Measurements from ENCODE around the gene FEZ2.

FEZ2 gene

DNA sequence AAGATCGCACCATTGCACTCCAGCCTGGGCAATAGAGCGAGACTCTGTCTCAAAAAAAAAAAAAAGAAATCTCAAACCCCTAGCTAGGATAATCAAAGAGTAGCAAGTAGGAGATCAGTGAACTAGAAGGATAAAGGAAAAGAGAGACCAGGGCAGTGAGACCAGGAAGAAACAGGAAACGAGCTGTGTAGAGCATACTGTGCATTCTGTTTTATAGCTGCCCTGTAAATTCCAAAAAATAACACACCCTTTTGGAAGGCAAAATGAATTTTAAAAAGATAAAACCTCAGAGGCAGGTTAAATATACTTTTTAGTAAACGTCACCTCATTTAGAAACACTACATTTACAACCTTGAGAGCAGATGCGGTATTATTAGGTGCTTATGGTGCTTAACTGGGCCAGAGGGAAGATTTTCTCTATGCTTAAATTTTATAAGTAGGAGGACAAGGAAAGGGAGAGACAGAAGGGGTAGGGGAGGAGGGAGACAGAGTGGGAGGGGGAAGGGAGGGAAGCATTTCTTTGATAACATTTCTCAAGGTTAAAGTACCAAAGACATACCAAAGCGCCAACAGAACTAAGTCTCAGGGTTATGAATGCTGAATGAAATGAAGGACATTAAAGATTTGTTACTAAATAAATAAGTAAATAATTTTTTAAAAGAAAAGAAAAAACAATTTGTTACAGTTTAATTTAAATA lies 30.1 kb downstream of the FEZ2 start:
- H3K4me2 ChIP-seq = no peak overlapping the region
- no peak overlapping the region for H2AFZ ChIP-seq (ENCODE audit: low read depth)
- peaks cover 13% of the 10 kb centered on the region for H3K4me1 ChIP-seq (ENCODE audit: low read depth, poor library complexity, severe bottlenecking)
- H4K20me1 ChIP-seq (ENCODE audit: insufficient read depth) = no peaks in the 10 kb centered on the region
- no peak overlapping the region for H3K4me3 ChIP-seq (IDR thresholded peaks at IDR 0.05; ENCODE audit: insufficient read depth, low read depth, low read length)
- TF ChIP-seq CTCF (conservative IDR thresholded peaks at IDR 0.05; ENCODE audit: low read depth, low read length) = no peak
- no peaks in the 10 kb centered on the region for H3K79me2 ChIP-seq (ENCODE audit: insufficient read depth, low read depth)
- no peak overlapping the region for H3K27ac ChIP-seq
- H3K27me3 ChIP-seq (ENCODE audit: insufficient read depth, low read depth) = no peaks in the 10 kb centered on the region
- H3K9ac ChIP-seq = no peak overlapping the region
- no peaks in the 10 kb centered on the region for H3K36me3 ChIP-seq (ENCODE audit: insufficient read depth)

GRCh38 chr2:36566887-36567286 lies 31.1 kb downstream of the FEZ2 start:
- Histone ChIP-seq H3K79me2 (ENCODE audit: insufficient read depth, low read depth) (no peaks in the 10 kb centered on the region), H3K4me1 (ENCODE audit: low read depth, poor library complexity, severe bottlenecking) (peaks cover 19% of the 10 kb centered on the region), H3K9ac (no peak overlapping the region), H3K27ac (no peak overlapping the region), H3K27me3 (ENCODE audit: insufficient read depth, low read depth) (no peaks in the 10 kb centered on the region), H3K4me2 (no peak overlapping the region), H3K36me3 (ENCODE audit: insufficient read depth) (no peaks in the 10 kb centered on the region), H4K20me1 (ENCODE audit: insufficient read depth) (no peaks in the 10 kb centered on the region), H3K4me3 (IDR thresholded peaks at IDR 0.05; ENCODE audit: insufficient read depth, low read depth, low read length) (no peak overlapping the region), H2AFZ (ENCODE audit: low read depth) (no peak overlapping the region)
- TF ChIP-seq CTCF (conservative IDR thresholded peaks at IDR 0.05; ENCODE audit: low read depth, low read length) = no peak

GRCh38 chr2:36565712-36566111 lies 32.3 kb downstream of the FEZ2 start:
- no peak overlapping the region for H3K9ac ChIP-seq
- no peaks in the 10 kb centered on the region for H3K36me3 ChIP-seq (ENCODE audit: insufficient read depth)
- H3K27ac ChIP-seq = no peak overlapping the region
- no peaks in the 10 kb centered on the region for H3K27me3 ChIP-seq (ENCODE audit: insufficient read depth, low read depth)
- H4K20me1 ChIP-seq (ENCODE audit: insufficient read depth) = no peaks in the 10 kb centered on the region
- H3K4me1 ChIP-seq (ENCODE audit: low read depth, poor library complexity, severe bottlenecking) = peaks cover 19% of the 10 kb centered on the region
- H3K79me2 ChIP-seq (ENCODE audit: insufficient read depth, low read depth) = no peaks in the 10 kb centered on the region
- H3K4me3 ChIP-seq (IDR thresholded peaks at IDR 0.05; ENCODE audit: insufficient read depth, low read depth, low read length) = no peak overlapping the region
- H3K4me2 ChIP-seq = no peak overlapping the region
- TF ChIP-seq CTCF (conservative IDR thresholded peaks at IDR 0.05; ENCODE audit: low read depth, low read length) = no peak
- no peak overlapping the region for H2AFZ ChIP-seq (ENCODE audit: low read depth)

GRCh38 chr2:36564377-36564930 lies 33.5 kb downstream of the FEZ2 start:
- H3K27ac ChIP-seq = no peak overlapping the region
- H4K20me1 ChIP-seq (ENCODE audit: insufficient read depth) = no peaks in the 10 kb centered on the region
- H3K79me2 ChIP-seq (ENCODE audit: insufficient read depth, low read depth) = no peaks in the 10 kb centered on the region
- H2AFZ ChIP-seq (ENCODE audit: low read depth) = no peak overlapping the region
- H3K4me2 ChIP-seq = no peak overlapping the region
- H3K27me3 ChIP-seq (ENCODE audit: insufficient read depth, low read depth) = no peaks in the 10 kb centered on the region
- H3K9ac ChIP-seq = no peak overlapping the region
- H3K4me1 ChIP-seq (ENCODE audit: low read depth, poor library complexity, severe bottlenecking) = peaks cover 19% of the 10 kb centered on the region
- no peak for TF ChIP-seq CTCF (conservative IDR thresholded peaks at IDR 0.05; ENCODE audit: low read depth, low read length)
- no peak overlapping the region for H3K4me3 ChIP-seq (IDR thresholded peaks at IDR 0.05; ENCODE audit: insufficient read depth, low read depth, low read length)
- H3K36me3 ChIP-seq (ENCODE audit: insufficient read depth) = no peaks in the 10 kb centered on the region
